G401.6 (cell line): ENCODE results near the gene LNPEP.
"Not testable (repeated sequence)": the region's sequence is repeated elsewhere in the genome, so short reads cannot be mapped to it uniquely, and the experiment has no call there.

Experiments used
- FAIRE-seq: peaks from 2 replicates; lab custom pipeline; 2012; peaks lifted over from hg19 to GRCh38; lab: Jason Lieb, UNC

The LNPEP gene

DNA sequence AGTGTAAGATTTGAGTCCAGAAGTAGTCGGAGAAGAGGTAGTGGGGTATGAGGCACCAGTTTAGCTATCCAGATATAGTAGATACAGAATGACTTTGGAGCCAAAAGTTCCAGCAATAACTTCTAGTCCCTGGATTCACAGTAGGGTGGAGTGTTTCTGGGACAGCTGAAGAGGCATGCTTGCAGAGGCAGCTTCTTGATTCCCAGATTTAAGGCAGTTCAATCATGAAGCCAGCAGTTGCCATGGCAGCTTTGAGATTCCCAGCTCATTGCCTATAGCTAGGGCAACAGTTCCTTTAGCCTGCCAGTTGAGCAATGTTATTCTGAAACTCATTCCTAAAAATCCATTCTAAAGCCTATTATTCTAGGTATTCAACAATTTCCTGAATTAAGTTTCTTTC lies 127.4 kb downstream of the LNPEP start:
- FAIRE-seq: no peak

GRCh38 chr5:97065475-97065874 lies 129.6 kb downstream of the LNPEP start:
- FAIRE-seq: no peak

- no peak for FAIRE-seq
Observed at GRCh38 chr5:97067296-97067850, 131.5 kb downstream of the LNPEP start.

DNA sequence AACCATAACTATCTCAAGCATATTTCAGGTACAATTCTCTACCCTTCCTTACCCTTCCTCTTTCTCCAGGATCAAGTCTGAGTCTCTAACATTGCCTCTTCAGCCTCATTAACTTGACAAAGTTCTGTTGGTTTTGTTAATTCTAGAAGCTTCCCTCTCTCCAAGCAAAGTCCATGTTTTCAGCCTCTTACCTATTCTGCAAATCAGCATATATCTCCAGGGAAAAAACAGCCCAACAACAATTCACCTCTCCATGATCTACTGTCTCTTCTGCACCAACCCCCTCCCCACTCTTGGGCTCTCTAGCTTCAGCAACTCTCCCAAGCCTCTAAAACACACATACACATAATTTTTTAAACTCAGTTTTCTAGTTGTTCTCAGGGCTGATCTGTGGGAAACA lies 134.4 kb downstream of the LNPEP start:
- FAIRE-seq: no peak

DNA sequence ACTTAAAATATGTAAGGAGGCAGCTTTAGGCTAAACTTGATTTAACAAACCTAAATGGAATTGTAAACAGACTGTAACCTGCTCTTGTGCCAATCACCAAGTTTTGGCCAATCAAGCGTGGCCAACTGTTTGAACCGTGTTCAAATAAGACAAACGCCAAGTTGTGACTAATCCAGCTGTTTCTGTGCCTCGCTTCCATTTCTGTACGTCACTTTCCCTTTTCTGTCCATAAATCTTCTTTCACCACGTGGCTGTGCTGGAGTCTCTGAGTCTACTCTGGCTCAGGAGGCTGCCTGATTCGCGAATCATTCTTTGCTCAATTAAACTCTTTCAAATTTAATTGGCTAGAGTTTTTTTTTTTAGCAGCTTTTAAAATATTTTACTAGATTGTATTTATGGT lies 135.2 kb downstream of the LNPEP start:
- FAIRE-seq: no peak

- no peak for FAIRE-seq
Observed at GRCh38 chr5:97071993-97072392, 136.1 kb downstream of the LNPEP start.

- no peak for FAIRE-seq
Observed at GRCh38 chr5:97072696-97073095, 136.8 kb downstream of the LNPEP start.

DNA sequence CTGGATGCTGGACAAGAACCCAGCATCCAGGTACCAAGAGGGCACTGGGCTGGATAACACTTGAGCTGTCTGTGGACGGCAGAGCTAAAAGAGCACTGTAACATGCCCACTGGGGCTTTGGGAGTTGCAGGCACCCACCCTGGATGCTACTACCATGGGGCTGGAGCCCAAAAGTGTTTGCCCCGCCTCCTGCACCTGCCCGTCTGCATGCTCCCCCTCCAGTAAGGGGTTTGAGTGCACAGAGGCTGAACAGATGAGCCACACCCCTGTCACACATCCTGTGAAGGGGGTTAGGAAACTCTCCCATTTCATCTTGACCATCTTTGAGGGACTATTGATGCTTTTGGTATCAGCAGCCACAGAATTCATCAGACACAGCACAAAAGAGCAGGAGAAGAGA lies 137.5 kb downstream of the LNPEP start:
- no peak for FAIRE-seq

DNA sequence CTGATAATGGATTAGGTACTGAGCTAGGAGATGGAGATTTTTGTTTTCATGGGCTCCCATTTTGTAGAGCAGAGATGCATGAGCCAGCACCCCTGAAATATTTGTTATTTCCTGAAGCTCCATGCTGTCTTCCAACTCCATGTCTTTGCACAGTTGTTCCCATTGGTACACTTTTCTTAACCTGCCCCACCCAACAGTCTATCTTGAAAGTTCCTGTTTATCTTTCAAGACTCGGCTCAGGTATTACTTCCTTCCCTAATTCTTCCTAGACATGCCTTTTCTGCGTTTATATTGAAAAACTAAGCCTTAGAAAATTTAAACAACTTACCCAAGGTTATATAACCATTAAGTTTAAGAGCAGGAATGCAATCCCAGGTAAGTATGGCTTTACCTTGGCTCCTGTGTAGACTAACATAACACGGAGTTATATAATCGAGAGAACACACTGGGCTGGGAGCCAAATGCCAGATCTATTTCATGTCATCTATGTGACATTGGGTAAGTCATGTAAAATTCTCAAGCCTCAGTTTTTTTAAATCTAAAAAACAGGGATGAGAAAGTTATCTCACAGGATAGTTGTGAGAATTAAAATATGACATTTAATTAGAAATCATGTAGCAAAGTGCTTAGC lies 139.1 kb downstream of the LNPEP start:
- FAIRE-seq: no peak

- no peak for FAIRE-seq
Observed at GRCh38 chr5:97075649-97076048, 139.8 kb downstream of the LNPEP start.

GRCh38 chr5:97076098-97076497 lies 140.2 kb downstream of the LNPEP start:
- FAIRE-seq: no peak

DNA sequence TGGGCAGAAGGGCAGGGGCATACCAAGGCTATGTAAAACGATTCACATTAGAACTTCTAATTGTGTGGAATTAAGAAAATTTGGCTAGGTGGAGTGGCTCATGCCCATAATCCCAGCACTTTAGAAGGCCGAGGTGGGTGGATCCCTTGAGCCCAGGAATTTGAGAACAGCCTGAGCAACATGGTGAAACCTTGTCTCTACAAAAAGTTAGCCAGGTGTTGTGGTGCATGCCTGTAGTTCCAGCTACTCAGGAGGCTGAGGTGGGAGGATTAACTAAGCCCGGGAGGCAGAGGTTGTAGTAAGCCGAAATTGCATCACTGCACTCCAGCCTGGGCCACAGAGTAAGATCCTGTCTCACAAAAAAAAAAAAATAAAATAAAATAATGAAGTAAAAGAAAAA lies 141.4 kb downstream of the LNPEP start:
- no peak for FAIRE-seq

DNA sequence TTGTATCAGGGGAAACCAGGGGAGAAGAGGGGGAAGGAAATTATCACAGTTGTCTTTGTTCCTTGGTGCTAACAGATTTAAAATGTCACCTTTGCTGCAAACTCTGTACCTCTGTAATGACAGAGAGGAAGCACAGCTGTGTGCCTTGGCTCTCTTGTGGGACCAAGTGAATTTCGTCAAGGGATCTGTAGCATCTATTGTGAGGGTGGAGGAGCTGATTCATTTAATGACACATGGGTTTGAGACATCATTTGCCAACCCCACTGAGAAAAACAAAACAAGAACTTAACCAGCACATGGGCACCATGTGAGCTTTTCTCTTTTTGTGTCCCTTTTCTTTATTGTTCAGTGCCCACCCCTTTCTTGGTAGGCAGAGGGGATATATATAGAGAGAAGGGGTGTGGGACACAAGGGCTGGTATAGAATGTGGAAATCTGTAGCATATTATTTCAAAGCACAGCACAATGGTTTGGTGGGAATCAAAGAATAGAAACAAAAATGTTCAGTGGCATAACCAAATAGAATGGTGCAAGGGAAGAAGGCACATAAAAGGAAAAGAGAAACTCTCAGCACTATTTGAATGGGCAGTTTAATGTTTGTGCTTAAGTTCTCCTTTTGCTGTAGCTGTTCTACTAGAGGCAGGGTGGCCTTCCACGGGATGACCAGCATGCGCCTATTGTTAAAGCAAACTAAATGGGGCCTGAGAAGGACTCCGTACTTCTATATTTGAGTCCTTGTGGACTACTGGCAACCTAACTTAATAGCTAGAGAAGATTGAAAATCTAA lies 143.3 kb downstream of the LNPEP start:
- FAIRE-seq: no peak

DNA sequence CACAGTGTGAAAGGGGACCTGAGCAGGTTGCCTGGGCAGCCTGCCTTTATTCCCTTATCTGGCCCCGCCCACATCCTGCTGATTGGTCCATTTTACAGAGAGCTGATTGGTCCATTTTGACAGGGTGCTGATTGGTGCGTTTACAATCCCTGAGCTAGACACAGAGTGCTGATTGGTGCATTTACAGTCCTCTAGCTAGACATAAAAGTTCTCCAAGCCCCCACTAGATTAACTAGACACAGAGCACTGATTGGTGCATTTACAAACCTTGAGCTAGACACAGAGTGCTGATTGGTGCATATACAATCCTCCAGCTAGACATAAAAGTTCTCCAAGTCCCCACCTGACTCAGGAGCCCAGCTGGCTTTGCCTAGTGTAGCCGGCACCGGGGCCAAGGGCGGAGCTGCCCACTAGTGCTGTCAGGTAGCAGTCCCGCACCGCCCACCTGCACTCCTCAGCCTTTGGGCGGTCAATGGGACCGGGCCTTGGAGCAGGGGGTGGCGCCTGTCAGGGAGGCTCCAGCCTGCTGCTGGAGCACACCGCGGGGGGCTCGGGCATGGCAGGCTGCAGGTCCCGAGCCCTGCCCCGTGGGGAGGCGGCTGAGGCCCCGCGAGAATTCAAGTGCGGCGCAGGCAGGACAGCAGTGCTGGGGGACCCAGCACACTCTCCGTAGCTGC lies 149.0 kb downstream of the LNPEP start:
- not testable (repeated sequence) for FAIRE-seq

- FAIRE-seq: no peak
Observed at GRCh38 chr5:97085459-97086181, 149.7 kb downstream of the LNPEP start.
